Measurements from ENCODE around the gene SRD5A1. TPM values are rescaled to one million over a fixed set of nuclear protein-coding genes. Genes with fewer than 3 reads are reported as not detected.

SRD5A1 gene
- total RNA-seq, 1 experiment from 2014 or later: 30.4 TPM

DNA sequence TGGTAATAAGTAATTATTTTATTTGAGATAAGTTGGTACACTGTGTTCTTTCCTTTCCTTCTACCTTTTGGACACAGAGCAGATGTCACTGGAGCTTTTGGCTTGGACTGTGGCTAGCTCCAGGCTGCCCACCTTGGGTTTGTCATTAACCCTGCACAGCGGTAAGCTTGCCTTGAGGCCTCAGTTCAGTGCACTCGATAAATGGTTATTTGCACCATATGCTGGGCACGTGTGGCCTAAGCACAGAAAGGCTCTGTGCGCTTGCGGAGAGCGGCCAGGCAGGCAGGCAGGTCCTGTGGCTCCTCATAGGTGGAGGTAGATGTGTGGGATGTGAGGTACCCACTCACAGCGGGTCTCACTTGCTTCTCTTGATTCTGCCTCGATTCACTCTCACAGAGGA is 50.0 kb downstream of the SRD5A1 start:
- ChIA-PET CTCF (no interaction called here), POLR2A (no interaction called here)
- Histone ChIP-seq H3K4me3 (ENCODE audit: low read depth in 2 of 2, low read length in 2 of 2) (no peak overlapping the region), H3K36me3 (ENCODE audit: control insufficient read depth, insufficient read depth, low read length) (no peaks in the 10 kb centered on the region), H3K27ac (ENCODE audit: low read length) (no peak overlapping the region), H3K27me3 (ENCODE audit: control insufficient read depth, insufficient read depth, low read length) (peaks cover 10% of the 10 kb centered on the region), H3K4me1 (ENCODE audit: control insufficient read depth, insufficient read depth, low read length) (no peaks in the 10 kb centered on the region), H3K9me3 (ENCODE audit: control insufficient read depth, insufficient read depth, low read depth, low read length) (no peaks in the 10 kb centered on the region)
- intact Hi-C loops (cut with micrococcal nuclease; ENCODE audit: unreplicated experiment) (no loop called here), in situ Hi-C loops (cut with HindIII; ENCODE audit: low pct_unique_long_range_greater_than_20kb, low sequenced_read_pairs) (no loop called here)
- ATAC-seq (no peak), DNase-seq (ENCODE audit: low read depth, low spot score) (no peak)
- no TSS peak for BruUV-seq (replicated peaks)
- no peak for TF ChIP-seq TCF7L2 (IDR thresholded peaks at IDR 0.05; ENCODE audit: low read depth, low read length)
- no peak for TF ChIP-seq SIN3A (IDR thresholded peaks at IDR 0.05; ENCODE audit: borderline replicate concordance, insufficient read depth, low read depth, low read length)
- TF ChIP-seq POLR2AphosphoS5 (IDR thresholded peaks at IDR 0.05; ENCODE audit: low read depth, low read length): no peak

DNA sequence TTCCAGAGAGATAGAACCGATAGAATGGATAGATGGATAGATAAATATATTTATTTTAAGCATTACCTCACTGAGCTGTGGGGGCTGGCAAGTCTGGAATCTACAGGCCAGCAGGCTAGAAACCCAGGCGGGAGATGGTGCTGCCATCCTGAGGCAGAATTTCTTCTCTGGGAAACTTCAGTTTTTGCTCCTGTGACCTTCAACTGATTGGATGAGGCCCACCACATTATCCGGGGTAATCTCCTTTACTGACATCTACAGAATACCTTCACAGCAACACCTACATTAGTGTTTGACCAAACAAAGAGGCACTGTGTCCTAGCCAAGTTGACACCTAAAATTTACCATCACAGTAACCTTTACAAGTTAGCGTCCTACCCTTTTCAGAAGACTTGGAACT is 50.8 kb downstream of the SRD5A1 start:
- Histone ChIP-seq H3K4me3 (ENCODE audit: low read depth in 2 of 2, low read length in 2 of 2) (no peak overlapping the region), H3K27ac (ENCODE audit: low read length) (no peak overlapping the region), H3K36me3 (ENCODE audit: control insufficient read depth, insufficient read depth, low read length) (no peaks in the 10 kb centered on the region), H3K4me1 (ENCODE audit: control insufficient read depth, insufficient read depth, low read length) (no peaks in the 10 kb centered on the region), H3K9me3 (ENCODE audit: control insufficient read depth, insufficient read depth, low read depth, low read length) (no peaks in the 10 kb centered on the region), H3K27me3 (ENCODE audit: control insufficient read depth, insufficient read depth, low read length) (peaks cover 13% of the 10 kb centered on the region)
- TF ChIP-seq TCF7L2 (IDR thresholded peaks at IDR 0.05; ENCODE audit: low read depth, low read length) (no peak), POLR2AphosphoS5 (IDR thresholded peaks at IDR 0.05; ENCODE audit: low read depth, low read length) (no peak), SIN3A (IDR thresholded peaks at IDR 0.05; ENCODE audit: borderline replicate concordance, insufficient read depth, low read depth, low read length) (no peak)
- TF ChIP-seq, protein P1, sequence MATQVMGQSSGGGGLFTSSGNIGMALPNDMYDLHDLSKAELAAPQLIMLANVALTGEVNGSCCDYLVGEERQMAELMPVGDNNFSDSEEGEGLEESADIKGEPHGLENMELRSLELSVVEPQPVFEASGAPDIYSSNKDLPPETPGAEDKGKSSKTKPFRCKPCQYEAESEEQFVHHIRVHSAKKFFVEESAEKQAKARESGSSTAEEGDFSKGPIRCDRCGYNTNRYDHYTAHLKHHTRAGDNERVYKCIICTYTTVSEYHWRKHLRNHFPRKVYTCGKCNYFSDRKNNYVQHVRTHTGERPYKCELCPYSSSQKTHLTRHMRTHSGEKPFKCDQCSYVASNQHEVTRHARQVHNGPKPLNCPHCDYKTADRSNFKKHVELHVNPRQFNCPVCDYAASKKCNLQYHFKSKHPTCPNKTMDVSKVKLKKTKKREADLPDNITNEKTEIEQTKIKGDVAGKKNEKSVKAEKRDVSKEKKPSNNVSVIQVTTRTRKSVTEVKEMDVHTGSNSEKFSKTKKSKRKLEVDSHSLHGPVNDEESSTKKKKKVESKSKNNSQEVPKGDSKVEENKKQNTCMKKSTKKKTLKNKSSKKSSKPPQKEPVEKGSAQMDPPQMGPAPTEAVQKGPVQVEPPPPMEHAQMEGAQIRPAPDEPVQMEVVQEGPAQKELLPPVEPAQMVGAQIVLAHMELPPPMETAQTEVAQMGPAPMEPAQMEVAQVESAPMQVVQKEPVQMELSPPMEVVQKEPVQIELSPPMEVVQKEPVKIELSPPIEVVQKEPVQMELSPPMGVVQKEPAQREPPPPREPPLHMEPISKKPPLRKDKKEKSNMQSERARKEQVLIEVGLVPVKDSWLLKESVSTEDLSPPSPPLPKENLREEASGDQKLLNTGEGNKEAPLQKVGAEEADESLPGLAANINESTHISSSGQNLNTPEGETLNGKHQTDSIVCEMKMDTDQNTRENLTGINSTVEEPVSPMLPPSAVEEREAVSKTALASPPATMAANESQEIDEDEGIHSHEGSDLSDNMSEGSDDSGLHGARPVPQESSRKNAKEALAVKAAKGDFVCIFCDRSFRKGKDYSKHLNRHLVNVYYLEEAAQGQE (IDR thresholded peaks at IDR 0.05; ENCODE audit: insufficient read depth in 1 of 2, low read depth in 2 of 2, low read length in 1 of 2): no peak
- TF ChIP-seq, protein P2, sequence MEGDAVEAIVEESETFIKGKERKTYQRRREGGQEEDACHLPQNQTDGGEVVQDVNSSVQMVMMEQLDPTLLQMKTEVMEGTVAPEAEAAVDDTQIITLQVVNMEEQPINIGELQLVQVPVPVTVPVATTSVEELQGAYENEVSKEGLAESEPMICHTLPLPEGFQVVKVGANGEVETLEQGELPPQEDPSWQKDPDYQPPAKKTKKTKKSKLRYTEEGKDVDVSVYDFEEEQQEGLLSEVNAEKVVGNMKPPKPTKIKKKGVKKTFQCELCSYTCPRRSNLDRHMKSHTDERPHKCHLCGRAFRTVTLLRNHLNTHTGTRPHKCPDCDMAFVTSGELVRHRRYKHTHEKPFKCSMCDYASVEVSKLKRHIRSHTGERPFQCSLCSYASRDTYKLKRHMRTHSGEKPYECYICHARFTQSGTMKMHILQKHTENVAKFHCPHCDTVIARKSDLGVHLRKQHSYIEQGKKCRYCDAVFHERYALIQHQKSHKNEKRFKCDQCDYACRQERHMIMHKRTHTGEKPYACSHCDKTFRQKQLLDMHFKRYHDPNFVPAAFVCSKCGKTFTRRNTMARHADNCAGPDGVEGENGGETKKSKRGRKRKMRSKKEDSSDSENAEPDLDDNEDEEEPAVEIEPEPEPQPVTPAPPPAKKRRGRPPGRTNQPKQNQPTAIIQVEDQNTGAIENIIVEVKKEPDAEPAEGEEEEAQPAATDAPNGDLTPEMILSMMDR (IDR thresholded peaks at IDR 0.05): no peak
- no peak for ATAC-seq
- ChIA-PET CTCF (no interaction called here), POLR2A (no interaction called here)
- in situ Hi-C loops (cut with HindIII; ENCODE audit: low pct_unique_long_range_greater_than_20kb, low sequenced_read_pairs): no loop called here
- intact Hi-C loops (cut with micrococcal nuclease; ENCODE audit: unreplicated experiment): no loop called here
- DNase-seq (ENCODE audit: low read depth, low spot score): no peak
- no TSS peak for BruUV-seq (replicated peaks)

DNA sequence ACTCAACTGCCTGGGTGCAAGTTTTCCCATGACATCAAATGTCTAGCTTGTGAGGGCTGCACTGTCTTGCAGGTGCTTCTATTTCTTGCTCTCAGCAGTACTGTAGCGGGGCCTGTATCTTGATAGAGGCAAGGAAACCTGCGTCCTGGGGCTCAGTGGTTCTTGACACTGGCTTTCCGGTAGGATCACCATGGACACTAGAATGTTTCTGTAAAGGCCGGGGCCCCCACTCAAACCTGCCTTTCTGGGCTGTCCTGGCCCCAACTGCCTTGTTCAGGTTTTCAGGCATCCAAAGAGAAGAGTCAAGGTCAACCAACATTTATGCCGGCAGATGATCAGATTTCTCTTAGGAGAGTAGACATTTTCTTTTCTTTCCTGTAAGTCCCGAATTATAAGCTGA is 53.3 kb downstream of the SRD5A1 start:
- H3K9me3 ChIP-seq (ENCODE audit: control insufficient read depth, insufficient read depth, low read depth, low read length): no peaks in the 10 kb centered on the region
- ATAC-seq: no peak
- no peak overlapping the region for H3K27ac ChIP-seq (ENCODE audit: low read length)
- no peak overlapping the region for H3K4me3 ChIP-seq (ENCODE audit: low read depth in 2 of 2, low read length in 2 of 2)
- ChIA-PET POLR2A (no interaction called here), CTCF (no interaction called here)
- H3K4me1 ChIP-seq (ENCODE audit: control insufficient read depth, insufficient read depth, low read length): no peaks in the 10 kb centered on the region
- no peak for TF ChIP-seq SIN3A (IDR thresholded peaks at IDR 0.05; ENCODE audit: borderline replicate concordance, insufficient read depth, low read depth, low read length)
- no peak for TF ChIP-seq TCF7L2 (IDR thresholded peaks at IDR 0.05; ENCODE audit: low read depth, low read length)
- TF ChIP-seq, protein P1 (IDR thresholded peaks at IDR 0.05; ENCODE audit: insufficient read depth in 1 of 2, low read depth in 2 of 2, low read length in 1 of 2): no peak
- TF ChIP-seq POLR2AphosphoS5 (IDR thresholded peaks at IDR 0.05; ENCODE audit: low read depth, low read length): no peak
- TF ChIP-seq, protein P2 (IDR thresholded peaks at IDR 0.05): no peak
- peaks cover 17% of the 10 kb centered on the region for H3K27me3 ChIP-seq (ENCODE audit: control insufficient read depth, insufficient read depth, low read length)
- BruUV-seq (replicated peaks): no TSS peak
- no peaks in the 10 kb centered on the region for H3K36me3 ChIP-seq (ENCODE audit: control insufficient read depth, insufficient read depth, low read length)
- in situ Hi-C loops (cut with HindIII; ENCODE audit: low pct_unique_long_range_greater_than_20kb, low sequenced_read_pairs): no loop called here
- intact Hi-C loops (cut with micrococcal nuclease; ENCODE audit: unreplicated experiment): no loop called here
- DNase-seq (ENCODE audit: low read depth, low spot score): no peak

All from Panc1 (cell line).